GM12878 (cell line): ENCODE data around the gene VEGFB. TPM values are rescaled to one million over a fixed set of nuclear protein-coding genes. Genes with fewer than 3 reads are reported as not detected.

Source experiments
- ATAC-seq: fragments of 200-7000 bp; cut with Tn5 transposase; 3 replicates; pipeline ENCODE4 v1.9.1; 2020; ENCODE audit warnings: mild to moderate bottlenecking, moderate library complexity
- BruUV-seq: library from RNA; stranded (reverse); fragments of 400-500 nt; replicated peaks from 2 replicates; lab custom pipeline; 2021; lab: Mats Ljungman, UMichigan
- CTCF ChIA-PET: fragments of 300-600 bp; sonication (Branson Sonifier 250); formaldehyde crosslinking; extraction: SDS; loops from one replicate; lab custom pipeline; 2021; ENCODE audit warnings: inconsistent platforms; lab: Yijun Ruan, JAX
- POLR2A ChIA-PET: fragments of 350-600 bp; formaldehyde crosslinking; extraction: SDS; loops from one replicate; lab custom pipeline; 2021; ENCODE audit warnings: inconsistent platforms; lab: Charles Lee
- RAD21 ChIA-PET: fragments of 300-600 bp; sonication (Branson Sonifier 250); formaldehyde crosslinking; loops from one replicate; lab custom pipeline; 2023; ENCODE audit warnings: antibody characterized with exemption; ENCODE audit not compliant: unreplicated experiment; lab: Charles Lee
- SMC1A ChIA-PET: fragments of 300-600 bp; sonication (Branson Sonifier 250); formaldehyde crosslinking; loops from one replicate; lab custom pipeline; 2023; ENCODE audit not compliant: unreplicated experiment, uncharacterized antibody; lab: Charles Lee
- DNase-seq: peaks from one replicate; pipeline ENCODE4 v3.0.0-alpha.2; 2011; ENCODE audit warnings: low read depth, low spot score
- FAIRE-seq: peaks from 3 replicates; lab custom pipeline; 2011; peaks lifted over from hg19 to GRCh38; lab: Jason Lieb, UNC
- H2AFZ ChIP-seq: 2 replicates; pipeline ENCODE4 v1.6.0; 2011; ENCODE audit warnings: low read depth, low read length, control low read depth; ENCODE audit not compliant: control insufficient read depth
- H3K27ac ChIP-seq: 2 replicates; pipeline ENCODE4 v1.5.1; 2011; ENCODE audit warnings: control low read depth; ENCODE audit not compliant: control insufficient read depth, insufficient read depth
- H3K27me3 ChIP-seq, 2 experiments: replicated peaks in 1 of 2; 2 replicates each; pipeline versions ENCODE4 v1.6.0 to v1.6.1; 2011; ENCODE audit warnings: low read length in 1 of 2; ENCODE audit not compliant: control insufficient read depth in 2 of 2, insufficient read depth in 2 of 2
- H3K36me3 ChIP-seq, 2 experiments: 2 replicates each; pipeline ENCODE4 v1.5.1; 2011; ENCODE audit warnings: low read length in 1 of 2; ENCODE audit not compliant: control insufficient read depth in 2 of 2, insufficient read depth in 2 of 2
- H3K4me1 ChIP-seq: 2 replicates; pipeline ENCODE4 v1.6.1; 2011; ENCODE audit warnings: mild to moderate bottlenecking, low read length, moderate library complexity, mixed read lengths; ENCODE audit not compliant: control insufficient read depth, insufficient read depth
- H3K4me2 ChIP-seq: 2 replicates; pipeline ENCODE4 v1.6.0; 2011; ENCODE audit warnings: control low read depth; ENCODE audit not compliant: control insufficient read depth, insufficient read depth
- H3K4me3 ChIP-seq: fragments of 200-600 bp; sonication (generic); 2 replicates; pipeline ENCODE4 v1.5.1; 2016
- H3K79me2 ChIP-seq: 2 replicates; pipeline ENCODE4 v1.6.0; 2011; ENCODE audit warnings: low read length; ENCODE audit not compliant: control insufficient read depth, insufficient read depth
- H3K9ac ChIP-seq: 2 replicates; pipeline ENCODE4 v1.8.0; 2011; ENCODE audit warnings: low read length, control low read depth, mixed read lengths; ENCODE audit not compliant: control insufficient read depth, insufficient read depth
- H3K9me3 ChIP-seq: replicated peaks from 3 replicates; pipeline ENCODE4 v1.5.1; 2011; ENCODE audit warnings: mild to moderate bottlenecking, low read length; ENCODE audit not compliant: control insufficient read depth, insufficient read depth
- H4K20me1 ChIP-seq: 2 replicates; pipeline ENCODE4 v1.6.0; 2011; ENCODE audit not compliant: control insufficient read depth, insufficient read depth
- BMI1 ChIP-seq: fragments of 450-650 bp; IDR thresholded peaks from 2 replicates; pipeline ENCODE4 v1.6.1; 2016; ENCODE audit warnings: mild to moderate bottlenecking, moderate library complexity, borderline replicate concordance
- CREM ChIP-seq: IDR thresholded peaks from 2 replicates; pipeline ENCODE4 v1.6.1; 2014; ENCODE audit warnings: antibody characterized with exemption, low read depth
- CTCF ChIP-seq, 3 experiments: IDR thresholded peaks in 2 of 3; conservative IDR thresholded peaks in 1 of 3; 2 replicates each; pipeline ENCODE4 v1.5.1; 2011; ENCODE audit warnings: low read depth in 3 of 3, low read length in 3 of 3, mild to moderate bottlenecking in 3 of 3, control low read depth in 2 of 3, moderate library complexity in 2 of 3, inconsistent platforms in 1 of 3, mixed read lengths in 1 of 3; ENCODE audit not compliant: control insufficient read depth in 2 of 3, insufficient read depth in 1 of 3; ENCODE audit errors: extremely low read depth in 1 of 3
- EP300 ChIP-seq, 2 experiments: fragments of 150-350 bp in 1 of 2; IDR thresholded peaks; 2 replicates each; pipeline ENCODE4 v1.6.1; 2011 to 2012; ENCODE audit warnings: low read depth in 2 of 2, low read length in 2 of 2, borderline replicate concordance in 1 of 2, improper control_type of control experiment in 1 of 2, inconsistent platforms in 1 of 2; ENCODE audit not compliant: control insufficient read depth in 1 of 2
- ESRRA ChIP-seq: IDR thresholded peaks from 2 replicates; pipeline ENCODE4 v1.6.1; 2012; ENCODE audit warnings: mild to moderate bottlenecking, low read length, improper control_type of control experiment
- HDAC6 ChIP-seq: fragments of 200-600 bp; sonication (generic); IDR thresholded peaks from one replicate; pipeline ENCODE4 v1.8.0; 2017; ENCODE audit warnings: antibody characterized with exemption; ENCODE audit not compliant: unreplicated experiment
- IRF5 ChIP-seq: fragments of 450-650 bp; IDR thresholded peaks from 2 replicates; pipeline ENCODE4 v1.6.1; 2017; ENCODE audit warnings: borderline replicate concordance
- NKRF ChIP-seq: fragments of 450-650 bp; conservative IDR thresholded peaks from 2 replicates; pipeline ENCODE4 v1.6.1; 2017; ENCODE audit warnings: mild to moderate bottlenecking, moderate library complexity
- RUNX3 ChIP-seq: IDR thresholded peaks from 2 replicates; pipeline ENCODE4 v1.6.1; 2012; ENCODE audit warnings: low read length, inconsistent platforms
- SRF ChIP-seq, 2 experiments: IDR thresholded peaks; 2 replicates each; pipeline ENCODE4 v1.6.1; 2011; ENCODE audit warnings: low read depth in 2 of 2, low read length in 2 of 2, mild to moderate bottlenecking in 1 of 2, moderate library complexity in 1 of 2
- STAT3 ChIP-seq: IDR thresholded peaks from 2 replicates; pipeline ENCODE4 v1.6.1; 2011; ENCODE audit warnings: low read depth, low read length, improper control_type of control experiment
- ZNF24 ChIP-seq: fragments of 450-650 bp; IDR thresholded peaks from 2 replicates; pipeline ENCODE4 v1.6.1; 2017; ENCODE audit warnings: antibody characterized with exemption, mild to moderate bottlenecking
- WGBS: methylation state at CpG from one replicate; pipeline ENCODE4 v1.1.6; 2016; ENCODE audit warnings: low lambda C conversion rate; ENCODE audit not compliant: insufficient replicate concordance, insufficient coverage; ENCODE audit errors: missing lambda C conversion rate; 5-methylcytosine and 5-hydroxymethylcytosine counted together
- in situ Hi-C: fragments of 300-500 bp; cut with MboI; formaldehyde crosslinking; loops from 9 replicates; pipeline ENCODE4 v1.14.3; 2018; ENCODE audit warnings: mixed read lengths
- intact Hi-C: fragments of 100-400 bp; cut with micrococcal nuclease; formaldehyde crosslinking; loops from one replicate; pipeline ENCODE4 v1.14.2; 2022; ENCODE audit not compliant: unreplicated experiment
- polyA plus RNA-seq, 11 experiments: library from polyadenylated mRNA; depleted of rRNA in 4 of 11; unstranded in 6 of 11; stranded (reverse) in 5 of 11; fragments of >200 nt; fragmentation: Nextera tagmentation in 4 of 11; fragmentation: Illumina TruSeq in 1 of 11; extraction: Ambion mirVana in 4 of 11; extraction: Trizol in 1 of 11; gene quantifications; 1 replicate in 1 of 11; 2 replicates in 10 of 11; pipeline versions ENCODE4 v1.2.1 to v1.2.3, GENCODE V29; 2011 to 2016; ENCODE audit warnings: inconsistent platforms in 2 of 11, missing spikeins in 2 of 11, low read depth in 1 of 11
- total RNA-seq, 4 experiments: library from RNA; depleted of rRNA in 3 of 4; stranded (reverse); fragments of >200 nt in 3 of 4; fragmentation: Illumina TruSeq in 1 of 4; extraction: Trizol in 1 of 4; gene quantifications; 2 replicates each; pipeline versions ENCODE4 v1.2.1 to v1.2.3, GENCODE V29; 2013 to 2021

Gene VEGFB
- total and polyA plus RNA-seq, 10 of the 15 experiments (the other 5 are each of a cell fraction or from before 2014, with no cell fraction given): 7.0 to 75.8 (median 20.3) TPM

GRCh38 chr11:64231546-64231945 is 2.8 kb upstream of the VEGFB start (continued):
- TF ChIP-seq IRF5 (no peak), HDAC6 (no peak), ZNF24 (no peak), EP300 (IDR thresholded peaks at IDR 0.05; ENCODE audit: borderline replicate concordance in 1 of 2, control insufficient read depth in 1 of 2, low read depth in 2 of 2, low read length in 2 of 2) (no peak), RUNX3 (no peak), SRF (IDR thresholded peaks at IDR 0.05; ENCODE audit: low read depth in 2 of 2, low read length in 2 of 2) (no peak), ESRRA (no peak), STAT3 (no peak), CREM (no peak)

GRCh38 chr11:64232182-64232966 is 2.0 kb upstream of the VEGFB start:
- TF ChIP-seq BMI1: no peak
- no peak for TF ChIP-seq STAT3
- no peak for TF ChIP-seq NKRF
- no peak for TF ChIP-seq CTCF (IDR thresholded peaks at IDR 0.05 in 2 of 3, conservative IDR thresholded peaks at IDR 0.05 in 1 of 3; ENCODE audit: control insufficient read depth in 2 of 3, extremely low read depth in 1 of 3, insufficient read depth in 1 of 3, low read depth in 3 of 3, low read length in 3 of 3)
- TF ChIP-seq, all 136 proteins: peak for 0
- ATAC-seq (no peak), DNase-seq (no peak), FAIRE-seq (no peak)
- H4K20me1 ChIP-seq: no peaks in the 10 kb centered on the region
- H3K4me2 ChIP-seq: no peak overlapping the region
- WGBS: 67% methylated on average over 15 of the region's 15 CpGs
- H3K4me1 ChIP-seq: peaks cover 40% of the 10 kb centered on the region
- no peak overlapping the region for H3K9ac ChIP-seq
- no peaks in the 10 kb centered on the region; a peak in 1 of 4 replicates for H3K36me3 ChIP-seq
- peaks cover 23% of the 10 kb centered on the region for H3K79me2 ChIP-seq
- no peak overlapping the region for H3K27ac ChIP-seq
- ChIA-PET RAD21 (interaction anchor here (1.1 to 1.7 kb wide), 3 partner anchors 9 to 71 kb away, joined by 3 to 6 read pairs (median 3); no protein-coding TSS in a partner anchor), CTCF (interaction anchor here (0.9 to 2.9 kb wide), 2 partner anchors 26 to 123 kb away, joined by 3 to 18 read pairs; partner anchors contain the start of gene FERMT3), POLR2A (interaction anchor here (0.6 to 9.7 kb wide), 10 partner anchors 8 to 1632 kb away, joined by 3 to 77 read pairs (median 6); partner anchors contain the start of genes FERMT3, FKBP2 and PPP1R14B), SMC1A (interaction anchor here (1.2 kb wide), 1 partner anchor 26 kb away, joined by 3 read pairs; no protein-coding TSS in a partner anchor)
- H3K9me3 ChIP-seq: no peaks in the 10 kb centered on the region
- no peak overlapping the region for H3K4me3 ChIP-seq
- no peaks in the 10 kb centered on the region for H3K27me3 ChIP-seq
- intact Hi-C loops (no loop called here), in situ Hi-C loops (loop anchor here (25.0 kb wide), 1 partner anchor 1630 kb away; the partner anchor contains the start of genes CFL1, EFEMP2 and MUS81)
- H2AFZ ChIP-seq: no peak overlapping the region
- no TSS peak for BruUV-seq
